Karpas-422 (cell line): ENCODE measurements around the gene CRISP3. TPM values are rescaled to one million over a fixed set of nuclear protein-coding genes. Genes with fewer than 3 reads are reported as not detected.
"Not testable (repeated sequence)": the region's sequence is repeated elsewhere in the genome, so short reads cannot be mapped to it uniquely, and the experiment has no call there.

ENCODE experiments used
- DNase-seq: peaks from one replicate; pipeline ENCODE4 v3.0.0-alpha.2; 2015
- H2AFZ ChIP-seq: fragments of 200-600 bp; sonication (generic); 2 replicates; pipeline ENCODE4 v1.6.1; 2014; ENCODE audit warnings: antibody characterized with exemption, low read length, mixed read lengths
- H3K27ac ChIP-seq: fragments of 200-600 bp; sonication (generic); 2 replicates; pipeline ENCODE4 v1.5.1; 2014; ENCODE audit warnings: mild to moderate bottlenecking, low read length, moderate library complexity
- H3K27me3 ChIP-seq: fragments of 200-600 bp; sonication (generic); 2 replicates; pipeline ENCODE4 v1.6.1; 2014; ENCODE audit warnings: low read length, mixed read lengths
- H3K36me3 ChIP-seq: fragments of 200-600 bp; sonication (generic); 2 replicates; pipeline ENCODE4 v1.6.1; 2014; ENCODE audit warnings: low read length, mixed read lengths; ENCODE audit not compliant: insufficient read depth
- H3K4me1 ChIP-seq: fragments of 200-600 bp; sonication (generic); 2 replicates; pipeline ENCODE4 v1.6.1; 2014; ENCODE audit warnings: mild to moderate bottlenecking, low read length, mixed read lengths
- H3K4me2 ChIP-seq: fragments of 200-600 bp; sonication (generic); 2 replicates; pipeline ENCODE4 v1.6.1; 2014; ENCODE audit warnings: low read length, low read depth, mild to moderate bottlenecking; ENCODE audit not compliant: poor library complexity, severe bottlenecking
- H3K4me3 ChIP-seq: fragments of 200-600 bp; sonication (generic); 2 replicates; pipeline ENCODE4 v1.5.1; 2014; ENCODE audit warnings: mild to moderate bottlenecking, antibody characterized with exemption, low read length, mixed read lengths
- H3K79me2 ChIP-seq: fragments of 200-600 bp; sonication (generic); 2 replicates; pipeline ENCODE4 v1.6.1; 2014; ENCODE audit warnings: mild to moderate bottlenecking, low read length, mixed read lengths
- H3K9ac ChIP-seq: fragments of 200-600 bp; sonication (generic); 2 replicates; pipeline ENCODE4 v1.6.0; 2014; ENCODE audit warnings: low read length
- H3K9me2 ChIP-seq: fragments of 200-600 bp; sonication (generic), shearing (Covaris generic); replicated peaks from 2 replicates; pipeline ENCODE4 v1.6.0; 2014; ENCODE audit warnings: mild to moderate bottlenecking, low read length, moderate library complexity; ENCODE audit not compliant: insufficient read depth
- H3K9me3 ChIP-seq: fragments of 300-700, 200-600 bp; sonication (generic); 2 replicates; pipeline ENCODE4 v1.6.1; 2014; ENCODE audit warnings: low read length, mixed read lengths
- H4K20me1 ChIP-seq: fragments of 200-600 bp; sonication (generic); 2 replicates; pipeline ENCODE4 v1.6.1; 2014; ENCODE audit warnings: mild to moderate bottlenecking, antibody characterized with exemption, low read length, low read depth; ENCODE audit not compliant: insufficient read depth
- total RNA-seq: library from RNA; depleted of rRNA; stranded (reverse); fragments of >200 nt; shearing (Covaris generic); gene quantifications from 2 replicates; pipeline ENCODE4 v1.2.3, GENCODE V29; 2014; ENCODE audit warnings: low replicate concordance

The CRISP3 gene
- total RNA-seq, 1 experiment from 2014 or later, result not detected

- no peaks in the 10 kb centered on the region for H4K20me1 ChIP-seq
- no peak for DNase-seq
- no peaks in the 10 kb centered on the region for H3K36me3 ChIP-seq
- no peak overlapping the region for H3K9ac ChIP-seq
- H3K27ac ChIP-seq, result no peak overlapping the region
- no peak overlapping the region for H3K4me2 ChIP-seq
- no peaks in the 10 kb centered on the region for H3K9me2 ChIP-seq
- no peaks in the 10 kb centered on the region for H3K4me1 ChIP-seq
- no peaks in the 10 kb centered on the region for H3K9me3 ChIP-seq
- H2AFZ ChIP-seq, result no peak overlapping the region
- no peaks in the 10 kb centered on the region; the same call in 1 of the 2 replicates for H3K27me3 ChIP-seq
- no peaks in the 10 kb centered on the region for H3K79me2 ChIP-seq
- no peak overlapping the region for H3K4me3 ChIP-seq
Observed at GRCh38 chr6:49730251-49730650, 13.9 kb downstream of the CRISP3 start.

GRCh38 chr6:49723917-49724316 is 20.3 kb downstream of the CRISP3 start:
- H2AFZ ChIP-seq, H4K20me1 ChIP-seq, H3K9ac ChIP-seq, H3K27me3 ChIP-seq, DNase-seq, H3K9me3 ChIP-seq, H3K4me2 ChIP-seq, H3K79me2 ChIP-seq, H3K36me3 ChIP-seq, H3K9me2 ChIP-seq, H3K4me1 ChIP-seq, H3K27ac ChIP-seq, H3K4me3 ChIP-seq: not testable (repeated sequence)

- H3K9ac ChIP-seq, result no peak overlapping the region
- no peaks in the 10 kb centered on the region for H3K9me2 ChIP-seq
- no peak overlapping the region for H3K27ac ChIP-seq
- no peaks in the 10 kb centered on the region for H3K4me1 ChIP-seq
- no peak overlapping the region for H3K4me3 ChIP-seq
- H3K27me3 ChIP-seq, result no peaks in the 10 kb centered on the region
- no peaks in the 10 kb centered on the region for H4K20me1 ChIP-seq
- no peaks in the 10 kb centered on the region for H3K36me3 ChIP-seq
- no peak overlapping the region for H2AFZ ChIP-seq
- H3K79me2 ChIP-seq, result no peaks in the 10 kb centered on the region
- no peaks in the 10 kb centered on the region for H3K9me3 ChIP-seq
- H3K4me2 ChIP-seq, result no peak overlapping the region
- no peak for DNase-seq
Observed at GRCh38 chr6:49721297-49721696, 22.9 kb downstream of the CRISP3 start.

DNA sequence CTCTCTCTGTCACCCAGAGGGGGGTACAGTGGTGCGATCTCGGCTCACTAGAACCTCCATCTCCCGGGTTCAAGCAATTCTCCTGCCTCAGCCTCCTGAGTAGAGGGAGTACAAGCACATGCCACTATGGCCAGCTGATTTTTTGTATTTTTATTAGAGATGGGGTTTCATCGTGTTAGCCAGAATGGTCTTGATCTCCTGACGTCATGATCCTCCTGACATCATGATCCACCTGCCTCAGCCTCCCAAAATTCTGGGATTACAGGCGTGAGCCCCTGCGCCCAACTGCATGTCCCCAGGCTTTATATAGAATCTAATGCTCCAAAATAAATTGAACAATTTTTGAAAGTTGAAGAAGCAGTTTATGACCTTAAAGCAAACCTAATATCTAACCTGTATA is 23.8 kb downstream of the CRISP3 start:
- no peaks in the 10 kb centered on the region for H3K9me3 ChIP-seq
- no peaks in the 10 kb centered on the region for H3K27me3 ChIP-seq
- H3K9me2 ChIP-seq, result no peaks in the 10 kb centered on the region
- H3K79me2 ChIP-seq, result no peaks in the 10 kb centered on the region
- H3K9ac ChIP-seq, result no peak overlapping the region
- no peak overlapping the region for H3K4me2 ChIP-seq
- H3K27ac ChIP-seq, result no peak overlapping the region
- H2AFZ ChIP-seq, result no peak overlapping the region
- no peaks in the 10 kb centered on the region for H4K20me1 ChIP-seq
- H3K4me3 ChIP-seq, result no peak overlapping the region
- no peak for DNase-seq
- no peaks in the 10 kb centered on the region for H3K4me1 ChIP-seq
- H3K36me3 ChIP-seq, result no peaks in the 10 kb centered on the region

- Histone ChIP-seq H3K36me3 (no peaks in the 10 kb centered on the region), H3K4me2 (no peak within 1 kb of the TSS), H3K9ac (no peak within 1 kb of the TSS), H3K27me3 (no peaks in the 10 kb centered on the region), H3K4me1 (no peaks in the 10 kb centered on the region), H3K79me2 (no peaks in the 10 kb centered on the region), H4K20me1 (no peaks in the 10 kb centered on the region), H3K9me3 (no peaks in the 10 kb centered on the region), H3K4me3 (no peak within 1 kb of the TSS), H3K9me2 (no peaks in the 10 kb centered on the region), H3K27ac (no peak within 1 kb of the TSS), H2AFZ (no peak within 1 kb of the TSS)
- DNase-seq, result no peak
Observed at GRCh38 chr6:49713346-49713745, 30.8 kb downstream of the CRISP3 start, which contains the start of gene CRISP2. Gene CRISP2, minus strand, starts transcription at chr6:49713543. Its CDS starts 4,347 bp downstream, at chr6:49709196.

GRCh38 chr6:49698478-49698877 is 45.7 kb downstream of the CRISP3 start:
- no peak for DNase-seq
- Histone ChIP-seq H3K9me2 (0 out of 2 replicates have a peak, but pooled peaks cover 4% of the 10 kb centered on the region), H2AFZ (no peak overlapping the region), H3K27ac (no peak overlapping the region), H3K27me3 (no peaks in the 10 kb centered on the region), H3K9ac (no peak overlapping the region), H3K36me3 (no peaks in the 10 kb centered on the region; the same call in 1 of the 2 replicates), H4K20me1 (no peaks in the 10 kb centered on the region), H3K4me2 (no peak overlapping the region), H3K79me2 (no peaks in the 10 kb centered on the region), H3K4me3 (no peak overlapping the region), H3K9me3 (peaks cover 10% of the 10 kb centered on the region), H3K4me1 (no peaks in the 10 kb centered on the region)

DNA sequence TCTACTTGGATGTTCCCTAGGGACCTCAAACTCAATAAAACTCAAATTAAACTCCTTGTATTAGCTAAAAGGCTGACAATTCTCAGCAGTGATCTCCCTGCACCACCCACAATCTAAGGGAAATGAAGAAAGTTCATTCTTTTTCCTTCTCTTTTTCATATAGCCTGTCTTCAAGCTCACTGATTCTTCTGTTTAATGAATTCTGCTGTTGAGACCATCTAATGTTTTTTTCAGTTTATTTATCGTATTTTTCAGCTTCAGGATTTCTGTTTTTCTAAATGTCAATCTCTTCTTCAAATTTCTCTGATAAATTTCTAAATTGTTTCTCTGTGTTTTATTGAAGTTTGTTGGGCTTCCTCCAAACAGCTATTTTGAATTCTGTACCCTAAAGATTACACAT is 50.7 kb downstream of the CRISP3 start:
- DNase-seq, result no peak
- Histone ChIP-seq H3K4me2 (no peak overlapping the region), H3K9me3 (peaks cover 13% of the 10 kb centered on the region), H3K9me2 (0 out of 2 replicates have a peak, but pooled peaks cover 4% of the 10 kb centered on the region), H4K20me1 (no peaks in the 10 kb centered on the region), H3K27me3 (no peaks in the 10 kb centered on the region), H3K4me1 (no peaks in the 10 kb centered on the region), H3K36me3 (no peaks in the 10 kb centered on the region; the same call in 1 of the 2 replicates), H3K79me2 (no peaks in the 10 kb centered on the region), H2AFZ (no peak overlapping the region), H3K27ac (no peak overlapping the region), H3K4me3 (no peak overlapping the region), H3K9ac (no peak overlapping the region)

GRCh38 chr6:49692534-49692933 is 51.7 kb downstream of the CRISP3 start:
- Histone ChIP-seq H3K4me3 (no peak overlapping the region), H3K79me2 (no peaks in the 10 kb centered on the region)

More at GRCh38 chr6:49692534-49692933, 51.7 kb downstream of the CRISP3 start:
- peaks cover 13% of the 10 kb centered on the region for H3K9me3 ChIP-seq
- no peak overlapping the region for H3K4me2 ChIP-seq
- 0 out of 2 replicates have a peak, but pooled peaks cover 4% of the 10 kb centered on the region for H3K9me2 ChIP-seq
- no peak overlapping the region for H3K27ac ChIP-seq
- H4K20me1 ChIP-seq, result no peaks in the 10 kb centered on the region
- H3K9ac ChIP-seq, result no peak overlapping the region
- no peaks in the 10 kb centered on the region for H3K4me1 ChIP-seq
- no peaks in the 10 kb centered on the region for H3K27me3 ChIP-seq
- no peak for DNase-seq
- H2AFZ ChIP-seq, result no peak overlapping the region
- no peaks in the 10 kb centered on the region; the same call in 1 of the 2 replicates for H3K36me3 ChIP-seq
